ENCODE results near the gene DNAH9. TPM values are rescaled to one million over a fixed set of nuclear protein-coding genes. Genes with fewer than 3 reads are reported as not detected.

DNAH9 gene
- total RNA-seq, 4 donors from 2014 or later, result 0.13 to 0.19 TPM; not detected in 2

GRCh38 chr17:11561281-11561680 lies 37.0 kb upstream of the DNAH9 start:
- H3K9me3 ChIP-seq, result no peaks in the 10 kb centered on the region
- H3K4me1 ChIP-seq, result no peaks in the 10 kb centered on the region
- H3K4me3 ChIP-seq, result no peak overlapping the region
- no peaks in the 10 kb centered on the region for H3K27me3 ChIP-seq
- no peak for DNase-seq
- no peak overlapping the region for H3K27ac ChIP-seq
- H3K36me3 ChIP-seq, result no peaks in the 10 kb centered on the region
- TF ChIP-seq CTCF (IDR thresholded peaks at IDR 0.05) (no peak), POLR2A (IDR thresholded peaks at IDR 0.05) (no peak)

DNA sequence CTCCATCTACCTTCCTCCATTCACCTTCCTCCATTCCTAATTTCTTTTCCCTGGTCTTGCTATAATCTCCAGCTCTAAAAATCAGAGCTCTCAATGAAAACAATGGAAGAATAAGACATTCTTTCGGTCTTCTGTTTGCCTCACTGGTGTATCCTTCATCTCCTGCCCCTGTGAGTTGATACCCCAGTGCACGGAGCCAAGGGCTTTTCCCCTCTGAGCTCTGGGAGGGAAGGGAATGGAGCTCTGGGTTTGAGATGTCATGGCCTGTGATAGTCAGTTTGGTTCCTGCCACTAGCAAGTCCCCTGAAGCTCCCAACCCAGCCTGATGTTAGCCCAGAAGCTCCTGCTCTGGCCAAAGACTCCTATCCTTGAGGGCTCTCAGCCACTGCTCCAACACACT lies 36.6 kb upstream of the DNAH9 start:
- H3K4me1 ChIP-seq, result no peaks in the 10 kb centered on the region
- no peak for DNase-seq
- H3K36me3 ChIP-seq, result no peaks in the 10 kb centered on the region
- H3K4me3 ChIP-seq, result no peak overlapping the region
- H3K9me3 ChIP-seq, result no peaks in the 10 kb centered on the region
- no peak overlapping the region for H3K27ac ChIP-seq
- no peak for TF ChIP-seq POLR2A (IDR thresholded peaks at IDR 0.05)
- TF ChIP-seq CTCF (IDR thresholded peaks at IDR 0.05), result no peak
- H3K27me3 ChIP-seq, result no peaks in the 10 kb centered on the region

DNA sequence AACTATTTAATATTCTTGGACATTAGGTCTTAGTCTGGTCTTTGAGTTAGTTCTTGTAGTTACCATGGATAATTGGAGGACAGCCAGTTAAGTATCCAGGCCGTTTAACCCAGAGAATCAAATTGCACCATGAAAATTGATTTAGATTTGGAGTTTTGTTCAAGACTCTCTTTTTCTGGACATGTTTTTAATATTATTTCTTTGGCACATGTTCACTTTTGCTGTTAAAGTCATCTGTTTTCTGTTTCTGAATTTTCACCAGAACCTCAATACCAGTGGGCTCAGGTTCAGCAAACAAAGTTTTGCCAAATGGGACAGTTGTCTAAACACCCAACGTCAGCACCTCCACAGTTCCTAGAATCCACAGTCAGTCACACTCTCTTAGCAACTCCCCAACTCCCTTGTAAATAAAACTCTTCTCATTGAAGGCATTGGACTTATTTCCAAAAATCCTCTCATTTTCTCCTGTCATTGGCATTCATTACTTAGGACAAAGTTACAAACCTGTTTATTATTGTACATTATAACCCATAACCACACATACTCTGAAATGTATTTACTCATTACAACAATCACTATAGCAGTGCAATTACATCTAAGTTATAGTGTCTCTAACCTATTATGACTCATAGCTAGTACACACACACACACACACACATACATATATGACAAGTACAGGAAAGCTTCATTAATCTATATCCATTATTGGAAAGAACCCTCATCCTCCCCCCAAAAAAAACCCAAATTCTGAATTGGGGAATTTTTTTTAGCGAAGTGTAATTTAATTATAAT lies 33.5 kb upstream of the DNAH9 start:
- Histone ChIP-seq H3K4me1 (no peaks in the 10 kb centered on the region), H3K4me3 (no peak overlapping the region), H3K36me3 (no peaks in the 10 kb centered on the region), H3K27me3 (no peaks in the 10 kb centered on the region), H3K9me3 (no peaks in the 10 kb centered on the region), H3K27ac (no peak overlapping the region)
- no peak for TF ChIP-seq POLR2A (IDR thresholded peaks at IDR 0.05)
- no peak for TF ChIP-seq CTCF (IDR thresholded peaks at IDR 0.05)
- no peak for DNase-seq

GRCh38 chr17:11565591-11565990 lies 32.7 kb upstream of the DNAH9 start:
- no peaks in the 10 kb centered on the region for H3K9me3 ChIP-seq
- no peaks in the 10 kb centered on the region for H3K27me3 ChIP-seq
- H3K4me3 ChIP-seq, result no peak overlapping the region
- H3K4me1 ChIP-seq, result no peaks in the 10 kb centered on the region
- DNase-seq, result no peak
- no peaks in the 10 kb centered on the region for H3K36me3 ChIP-seq
- H3K27ac ChIP-seq, result no peak overlapping the region
- no peak for TF ChIP-seq POLR2A (IDR thresholded peaks at IDR 0.05)
- TF ChIP-seq CTCF (IDR thresholded peaks at IDR 0.05), result no peak

DNA sequence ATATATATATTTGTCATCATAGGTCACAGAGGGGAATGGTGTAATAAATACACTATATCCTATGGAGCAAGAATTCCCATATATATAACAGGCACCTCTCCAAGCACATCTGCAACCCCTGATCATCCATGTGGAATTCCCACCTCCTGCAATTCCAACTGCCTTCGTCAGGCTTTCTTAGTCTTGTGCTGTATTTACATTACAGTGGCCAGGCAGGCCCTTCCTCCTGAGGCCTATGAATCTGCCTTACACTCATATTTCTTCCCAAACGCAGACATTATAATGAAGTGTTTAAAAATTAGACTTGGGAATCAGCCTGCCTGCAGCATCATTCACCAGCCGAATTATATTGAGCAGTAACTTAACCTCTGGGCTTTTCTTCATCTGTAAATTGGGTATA lies 19.3 kb upstream of the DNAH9 start:
- DNase-seq, result no peak
- H3K4me1 ChIP-seq, result no peaks in the 10 kb centered on the region
- H3K9me3 ChIP-seq, result no peaks in the 10 kb centered on the region
- no peaks in the 10 kb centered on the region for H3K27me3 ChIP-seq
- no peak overlapping the region for H3K27ac ChIP-seq
- TF ChIP-seq CTCF (IDR thresholded peaks at IDR 0.05) (no peak), POLR2A (IDR thresholded peaks at IDR 0.05) (no peak)
- H3K4me3 ChIP-seq, result no peak overlapping the region
- H3K36me3 ChIP-seq, result no peaks in the 10 kb centered on the region

All from Peyer's patch (tissue), 4 donors.